Measurements from ENCODE around the gene BPGM.

The BPGM gene

GRCh38 chr7:134699021-134699818, 52.6 kb downstream of the BPGM start:
- DNase-seq: no peak

GRCh38 chr7:134699899-134700298, 53.2 kb downstream of the BPGM start:
- DNase-seq: no peak

GRCh38 chr7:134701272-134701671, 54.6 kb downstream of the BPGM start:
- DNase-seq: no peak

GRCh38 chr7:134702366-134703240, 56.0 kb downstream of the BPGM start:
- no peak for DNase-seq

- DNase-seq: no peak
Measured at GRCh38 chr7:134703241-134703594, 56.6 kb downstream of the BPGM start.

GRCh38 chr7:134703782-134704181, 57.1 kb downstream of the BPGM start:
- DNase-seq: no peak

- DNase-seq: no peak
Measured at GRCh38 chr7:134704827-134705226, 58.2 kb downstream of the BPGM start.

- no peak for DNase-seq
Measured at GRCh38 chr7:134705716-134706115, 59.1 kb downstream of the BPGM start.

GRCh38 chr7:134706468-134706867, 59.8 kb downstream of the BPGM start:
- no peak for DNase-seq

- DNase-seq: no peak
Measured at GRCh38 chr7:134707663-134708378, 61.2 kb downstream of the BPGM start.

- DNase-seq: no peak
Measured at GRCh38 chr7:134708692-134709091, 62.0 kb downstream of the BPGM start.

GRCh38 chr7:134709197-134709596, 62.5 kb downstream of the BPGM start:
- DNase-seq: no peak

- DNase-seq: no peak
Measured at GRCh38 chr7:134710511-134710853, 63.8 kb downstream of the BPGM start.

- peak; percentile 37 for DNase-seq
Measured at GRCh38 chr7:134710854-134711624, 64.4 kb downstream of the BPGM start.

- no peak for DNase-seq
Measured at GRCh38 chr7:134712196-134712595, 65.5 kb downstream of the BPGM start.

GRCh38 chr7:134714470-134715205, 68.0 kb downstream of the BPGM start:
- DNase-seq: no peak

- no peak for DNase-seq
Measured at GRCh38 chr7:134718211-134718875, 71.7 kb downstream of the BPGM start.

- DNase-seq: no peak
Measured at GRCh38 chr7:134720091-134720935, 73.7 kb downstream of the BPGM start.

- no peak for DNase-seq
Measured at GRCh38 chr7:134721171-134721570, 74.5 kb downstream of the BPGM start.

- DNase-seq: no peak
Measured at GRCh38 chr7:134722786-134723322, 76.2 kb downstream of the BPGM start.

All from activated naive CD4-positive, alpha-beta T cell treated with Interleukin-2 at 50 U/mL for 16 hours (primary cell).